GM12878 (cell line): ENCODE measurements around the gene FBLN5.

Source experiments
- CEBPB ChIP-seq, 2 experiments: fragments of 150-350 bp in 1 of 2; IDR thresholded peaks; 2 replicates each; pipeline ENCODE4 v1.6.1; 2012 to 2014; ENCODE audit warnings: low read depth in 2 of 2, low read length in 2 of 2, borderline replicate concordance in 1 of 2, inconsistent platforms in 1 of 2
- CTCF ChIP-seq, 3 experiments: IDR thresholded peaks in 2 of 3; conservative IDR thresholded peaks in 1 of 3; 2 replicates each; pipeline ENCODE4 v1.5.1; 2011; ENCODE audit warnings: low read depth in 3 of 3, low read length in 3 of 3, mild to moderate bottlenecking in 3 of 3, control low read depth in 2 of 3, moderate library complexity in 2 of 3, inconsistent platforms in 1 of 3, mixed read lengths in 1 of 3; ENCODE audit not compliant: control insufficient read depth in 2 of 3, insufficient read depth in 1 of 3; ENCODE audit errors: extremely low read depth in 1 of 3
- RFX5 ChIP-seq: IDR thresholded peaks from 2 replicates; pipeline ENCODE4 v1.6.1; 2011; ENCODE audit warnings: low read depth, low read length, improper control_type of control experiment

GRCh38 chr14:91885113-91885712 is 62.3 kb downstream of the FBLN5 start:
- TF ChIP-seq CEBPB (IDR thresholded peaks at IDR 0.05; ENCODE audit: borderline replicate concordance in 1 of 2, low read depth in 2 of 2, low read length in 2 of 2) (no peak), CTCF (IDR thresholded peaks at IDR 0.05 in 2 of 3, conservative IDR thresholded peaks at IDR 0.05 in 1 of 3; ENCODE audit: control insufficient read depth in 2 of 3, extremely low read depth in 1 of 3, insufficient read depth in 1 of 3, low read depth in 3 of 3, low read length in 3 of 3) (no peak), RFX5 (no peak)
